Measurements from ENCODE around the gene SLCO6A1. TPM values are rescaled to one million over a fixed set of nuclear protein-coding genes. Genes with fewer than 3 reads are reported as not detected.
"Not testable (repeated sequence)": the region's sequence is repeated elsewhere in the genome, so short reads cannot be mapped to it uniquely, and the experiment has no call there.

Gene SLCO6A1
- not detected for total RNA-seq

GRCh38 chr5:102498271-102499034 is at the start of gene SLCO6A1:
SLCO6A1 (minus strand) TSS chr5:102499001; CDS start chr5:102498844, 157 bp downstream.
- no peak for DNase-seq

GRCh38 chr5:102547141-102548035 is 48.6 kb upstream of the SLCO6A1 start:
- DNase-seq, result peak; percentile 44

GRCh38 chr5:102545175-102545574 is 46.4 kb upstream of the SLCO6A1 start:
- no peak for DNase-seq

GRCh38 chr5:102542057-102542456 is 43.3 kb upstream of the SLCO6A1 start:
- DNase-seq, result no peak

- DNase-seq, result peak; percentile 10
These were observed 41.4 kb upstream of the SLCO6A1 start for GRCh38 chr5:102539996-102540728.

GRCh38 chr5:102539562-102539961 is 40.8 kb upstream of the SLCO6A1 start:
- DNase-seq, result no peak

GRCh38 chr5:102537011-102537410 is 38.2 kb upstream of the SLCO6A1 start:
- no peak for DNase-seq

GRCh38 chr5:102536323-102536928 is 37.6 kb upstream of the SLCO6A1 start:
- no peak for DNase-seq

- DNase-seq, result peak; percentile 35
These were observed 33.3 kb upstream of the SLCO6A1 start for GRCh38 chr5:102532123-102532522.

GRCh38 chr5:102531506-102531905 is 32.7 kb upstream of the SLCO6A1 start:
- no peak for DNase-seq

- DNase-seq, result no peak
These were observed 30.6 kb upstream of the SLCO6A1 start for GRCh38 chr5:102529447-102529846.

- peak; percentile 27 for DNase-seq
These were observed 30.2 kb upstream of the SLCO6A1 start for GRCh38 chr5:102529031-102529430.

GRCh38 chr5:102528600-102528999 is 29.8 kb upstream of the SLCO6A1 start:
- DNase-seq, result no peak

- no peak for DNase-seq
These were observed 28.7 kb upstream of the SLCO6A1 start for GRCh38 chr5:102527547-102527946.

- no peak for DNase-seq
These were observed 24.9 kb upstream of the SLCO6A1 start for GRCh38 chr5:102523541-102524175.

GRCh38 chr5:102511666-102512065 is 12.9 kb upstream of the SLCO6A1 start:
- no peak for DNase-seq

- not testable (repeated sequence) for DNase-seq
These were observed 7.4 kb downstream of the SLCO6A1 start for GRCh38 chr5:102491261-102491914.

- no peak for DNase-seq
These were observed 15.1 kb downstream of the SLCO6A1 start for GRCh38 chr5:102483736-102484135.

GRCh38 chr5:102481054-102481715 is 17.6 kb downstream of the SLCO6A1 start:
- DNase-seq, result no peak

- no peak for DNase-seq
These were observed 45.1 kb downstream of the SLCO6A1 start for GRCh38 chr5:102453716-102454115.

Measured in skin of body (tissue), 2 donors.